RCC 7860 (cell line): ENCODE results near the gene CREB1.

Experiments
- DNase-seq: peaks from one replicate; pipeline ENCODE4 v3.0.0-alpha.2; 2015; ENCODE audit warnings: low spot score
- FAIRE-seq: peaks from 2 replicates; lab custom pipeline; 2012; peaks lifted over from hg19 to GRCh38; lab: Jason Lieb, UNC

The CREB1 gene

DNA sequence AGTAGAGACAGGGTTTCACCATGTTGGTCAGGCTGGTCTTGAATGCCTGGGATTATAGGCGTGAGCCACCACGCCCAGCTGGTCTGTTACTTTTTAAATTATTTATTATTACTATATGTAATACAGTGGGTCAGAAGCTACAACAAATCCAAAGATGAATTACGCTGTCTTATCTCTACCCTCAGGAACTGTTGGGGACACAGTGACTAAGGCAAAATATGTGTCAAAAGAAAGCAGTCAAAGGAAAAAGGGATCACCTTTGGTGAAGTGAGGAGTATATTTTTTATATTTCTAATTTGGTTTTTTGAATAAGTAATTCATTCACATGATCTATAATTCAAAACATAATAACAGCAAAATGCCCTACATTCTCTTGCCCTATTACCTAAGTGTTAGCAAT is 4.7 kb downstream of the CREB1 start:
- DNase-seq = no peak
- no peak for FAIRE-seq

DNA sequence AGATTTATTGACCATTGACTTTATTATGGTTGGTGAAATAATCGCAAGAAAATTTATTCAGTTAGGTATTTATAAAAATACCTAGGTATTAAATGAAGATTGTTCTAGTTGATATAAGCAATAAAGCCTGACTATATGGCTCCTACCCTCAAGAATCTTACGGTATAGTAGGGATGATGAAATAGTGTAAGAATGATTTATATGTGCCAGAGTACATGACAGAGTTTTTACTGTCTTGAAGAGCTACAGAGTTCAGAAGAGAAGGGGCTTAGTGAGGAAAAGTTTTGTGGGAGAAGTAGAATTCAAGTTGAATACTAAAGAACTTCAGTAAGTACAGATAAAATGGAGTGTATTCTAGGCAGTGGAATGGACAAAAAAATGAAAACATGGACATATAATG is 9.7 kb downstream of the CREB1 start:
- DNase-seq (no peak), FAIRE-seq (no peak)

DNA sequence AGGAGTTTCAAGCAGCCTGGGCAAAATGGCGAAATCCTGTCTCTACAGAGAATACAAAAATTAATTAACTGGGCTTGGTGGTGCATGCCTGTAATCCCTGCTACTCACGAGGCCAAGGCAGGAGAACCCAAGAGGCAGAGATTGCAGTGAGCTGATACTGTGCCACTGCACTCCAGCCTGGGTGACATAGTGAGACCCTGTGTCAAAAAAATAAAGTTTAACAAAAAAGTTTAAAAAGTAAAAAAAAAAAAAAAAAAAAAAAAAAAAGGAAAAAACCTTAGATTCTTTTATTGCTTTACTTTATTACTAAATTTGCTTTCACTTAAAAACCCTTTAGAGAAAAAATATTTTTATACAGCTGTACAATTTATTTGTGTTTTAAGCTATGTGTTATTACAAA is 10.7 kb downstream of the CREB1 start:
- DNase-seq = no peak
- FAIRE-seq = peak; percentile 36

DNA sequence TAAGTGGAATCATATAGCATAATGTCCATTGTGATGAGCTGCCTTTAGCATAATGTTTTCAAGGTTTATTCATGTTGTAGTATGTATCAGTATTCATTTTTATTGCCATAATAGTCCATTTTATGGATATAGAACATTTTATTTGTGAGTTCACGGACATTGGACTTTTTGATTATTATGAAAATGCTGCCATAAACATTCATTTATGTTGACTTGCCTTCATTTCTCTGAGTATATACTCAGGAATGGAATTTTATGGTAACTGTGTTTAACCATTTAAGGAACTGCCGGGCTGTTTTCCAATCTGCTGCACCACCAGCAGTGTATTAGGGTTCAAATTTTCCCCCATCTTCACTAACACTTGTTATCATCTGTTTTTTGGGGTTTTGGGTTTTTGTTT is 12.2 kb downstream of the CREB1 start:
- DNase-seq (no peak), FAIRE-seq (no peak)

DNA sequence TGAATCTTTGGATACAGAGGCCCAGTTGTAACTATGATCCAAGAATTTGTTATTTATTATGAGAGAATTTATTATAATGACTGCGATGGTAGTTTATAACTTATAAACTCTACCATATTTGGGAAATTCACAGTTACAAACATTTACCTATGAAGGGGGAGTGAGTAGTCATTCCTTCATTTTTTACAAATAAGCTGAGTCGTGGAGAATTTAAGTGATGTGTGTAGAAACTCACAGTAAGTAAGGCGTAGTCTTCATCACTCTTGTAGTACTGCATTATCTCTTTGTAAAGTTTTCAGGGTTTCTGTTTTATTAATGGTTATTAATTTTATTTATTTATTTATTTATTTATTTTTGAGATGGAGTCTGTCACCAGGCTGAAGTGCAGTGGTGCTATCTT is 13.5 kb downstream of the CREB1 start:
- DNase-seq (no peak), FAIRE-seq (no peak)

DNA sequence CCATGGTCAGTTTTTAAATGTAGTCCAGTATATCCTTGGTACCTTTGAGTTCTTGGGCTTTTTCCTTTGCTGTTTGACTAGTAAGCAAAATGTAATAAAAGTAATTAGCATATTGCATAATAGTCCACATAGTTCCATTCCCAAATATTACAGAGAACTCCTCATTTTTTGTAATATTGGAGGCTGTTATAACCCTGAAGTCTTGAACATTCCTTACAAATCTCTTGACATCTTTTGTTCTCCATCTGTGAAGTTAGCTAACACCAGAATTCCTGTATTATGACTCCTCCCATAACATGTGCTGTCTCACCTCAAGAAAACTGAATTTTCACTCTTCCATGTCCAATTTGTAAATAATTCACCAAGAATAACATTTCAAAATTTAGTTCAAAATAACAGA is 17.1 kb downstream of the CREB1 start:
- FAIRE-seq (peak; percentile 77), DNase-seq (no peak)

DNA sequence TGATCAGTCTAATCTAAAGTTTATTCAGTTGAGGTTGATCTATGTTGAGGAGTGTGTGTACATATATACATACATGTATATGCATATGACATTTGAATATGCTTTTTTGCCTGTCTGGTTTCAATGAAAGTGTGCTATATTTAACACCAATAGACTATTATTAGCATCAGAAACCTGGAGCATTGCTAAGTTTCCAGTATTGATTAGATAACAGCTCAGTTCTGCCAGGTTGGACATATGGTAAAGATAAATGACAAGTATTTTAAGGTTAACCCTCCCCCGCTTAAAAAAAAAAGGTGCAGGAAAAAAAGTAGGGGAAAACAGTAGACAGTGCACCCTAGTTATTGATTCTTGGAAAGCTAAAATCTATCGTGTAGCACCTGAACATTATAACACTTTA is 19.4 kb downstream of the CREB1 start:
- DNase-seq (no peak), FAIRE-seq (no peak)

DNA sequence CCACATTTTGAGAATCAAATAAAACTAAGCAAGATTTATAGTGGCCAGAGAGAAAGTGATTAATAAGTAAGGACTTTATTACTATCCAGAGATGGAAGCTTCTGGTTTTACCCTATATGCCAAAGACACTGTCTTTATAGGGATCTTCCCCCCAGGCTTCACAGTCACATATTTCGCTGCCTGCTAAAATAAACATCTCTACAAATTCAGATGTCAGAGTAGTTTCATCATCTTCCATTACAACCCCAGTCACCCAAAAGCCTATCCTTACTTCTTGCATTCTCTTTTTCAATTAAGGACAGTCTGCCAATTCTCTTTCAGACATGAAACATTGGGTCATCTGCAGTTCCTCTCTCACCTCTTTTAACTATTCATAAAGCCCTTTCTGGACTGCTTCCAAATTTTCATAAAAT is 28.3 kb downstream of the CREB1 start:
- FAIRE-seq = no peak
- DNase-seq = no peak

DNA sequence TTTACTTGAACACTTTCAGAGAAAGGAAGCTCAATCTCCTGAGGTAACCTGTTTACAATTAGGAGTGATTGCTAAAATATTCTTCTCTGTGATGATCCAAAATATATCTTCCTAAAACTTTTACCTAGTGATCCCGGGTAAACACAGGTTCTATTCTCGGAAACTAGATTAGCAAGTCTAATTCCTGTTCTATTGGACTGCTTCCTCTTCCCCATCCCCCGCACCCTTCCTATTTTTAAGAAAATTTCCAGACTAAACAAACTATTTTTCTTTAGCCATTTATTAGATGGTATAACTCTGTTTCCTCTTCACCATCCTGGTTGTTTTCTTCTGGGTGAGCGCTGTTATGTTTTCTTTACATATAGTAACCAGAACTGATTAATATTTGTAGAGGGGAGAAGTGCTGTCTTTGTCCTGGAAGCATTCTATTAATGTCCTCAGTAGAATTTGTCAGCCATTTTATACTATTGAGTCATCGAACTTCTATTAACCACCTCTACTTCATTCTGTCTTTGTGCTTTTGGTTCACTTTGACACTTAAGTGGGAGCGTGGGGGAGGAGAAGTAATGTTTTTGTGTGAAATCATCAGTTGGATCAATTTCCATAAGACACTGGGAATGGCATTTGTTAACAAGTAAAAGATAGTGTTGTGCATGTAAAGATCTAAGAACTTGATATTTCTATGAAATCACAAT is 31.8 kb downstream of the CREB1 start:
- FAIRE-seq = no peak
- no peak for DNase-seq

DNA sequence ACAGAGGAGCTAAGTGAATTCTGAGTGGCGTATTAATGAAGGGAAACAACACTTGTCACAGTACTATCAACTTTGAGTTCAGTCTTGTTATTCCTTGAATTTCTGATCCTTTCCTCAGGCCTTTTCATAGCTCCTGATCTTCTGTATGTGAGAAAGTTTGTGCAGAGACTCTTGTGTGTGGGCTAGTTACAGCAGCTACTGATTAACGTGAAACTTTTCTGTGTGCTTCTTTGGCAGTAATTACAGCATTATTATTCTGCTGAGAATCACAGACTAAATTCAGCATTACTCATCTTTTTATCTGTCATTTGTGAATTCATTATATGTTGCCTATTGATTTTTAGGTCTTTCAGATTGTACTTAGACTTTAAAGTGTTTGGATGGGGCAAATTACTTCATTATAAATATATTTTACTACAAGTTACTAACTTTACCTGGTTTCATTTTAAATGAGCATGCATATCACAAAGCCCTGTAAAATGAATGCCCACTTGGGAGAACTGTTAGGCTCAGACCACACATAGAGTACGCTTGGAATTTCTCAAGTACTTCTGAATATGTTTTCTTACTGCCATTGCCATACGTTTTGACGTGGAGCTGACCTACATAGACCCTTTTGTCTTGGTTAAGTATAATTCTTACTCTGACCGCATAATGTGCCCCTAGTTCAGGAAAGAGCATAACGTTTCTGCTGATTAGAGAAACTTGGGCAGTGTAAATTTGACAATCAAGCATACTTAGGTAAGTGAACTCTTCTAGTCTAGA is 36.2 kb downstream of the CREB1 start:
- DNase-seq = no peak
- FAIRE-seq = no peak

DNA sequence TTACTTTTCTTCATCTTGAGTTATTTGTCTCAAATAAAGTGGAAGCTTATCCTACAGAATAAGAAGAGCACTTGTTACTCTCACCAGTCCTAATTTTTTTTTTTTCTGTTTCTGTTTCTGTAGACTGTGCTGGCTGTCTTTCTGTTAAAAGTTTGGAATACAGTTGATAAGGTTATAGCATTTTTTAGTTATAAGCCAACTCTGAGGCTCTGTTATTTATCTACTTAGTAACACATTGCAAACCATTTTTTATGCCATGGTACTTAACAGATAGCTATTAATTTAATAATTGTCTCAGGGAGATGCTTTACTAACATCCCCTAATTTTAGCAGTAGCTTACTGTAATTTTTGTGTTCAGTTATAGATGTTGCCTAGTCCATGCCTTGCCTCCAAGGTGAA is 37.9 kb downstream of the CREB1 start:
- DNase-seq (no peak), FAIRE-seq (no peak)

DNA sequence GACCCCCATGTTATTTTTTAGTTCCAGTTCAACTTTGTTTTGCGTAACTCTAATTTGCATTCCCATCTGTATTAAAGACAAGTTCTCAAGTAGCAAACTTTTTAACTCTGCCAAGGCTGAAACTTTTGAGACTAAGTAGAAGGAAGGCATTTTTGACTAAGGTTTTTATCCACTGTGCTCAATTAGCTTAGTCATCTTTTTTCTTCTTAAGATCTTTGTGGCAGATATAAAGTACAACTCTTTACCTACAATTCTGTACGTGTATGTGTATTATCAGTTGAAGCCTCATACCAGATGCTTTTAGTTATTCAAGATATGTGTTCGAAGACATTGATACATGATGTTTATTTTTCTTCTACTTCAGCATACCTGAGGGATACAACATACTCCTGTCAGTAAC is 41.6 kb downstream of the CREB1 start:
- no peak for FAIRE-seq

DNA sequence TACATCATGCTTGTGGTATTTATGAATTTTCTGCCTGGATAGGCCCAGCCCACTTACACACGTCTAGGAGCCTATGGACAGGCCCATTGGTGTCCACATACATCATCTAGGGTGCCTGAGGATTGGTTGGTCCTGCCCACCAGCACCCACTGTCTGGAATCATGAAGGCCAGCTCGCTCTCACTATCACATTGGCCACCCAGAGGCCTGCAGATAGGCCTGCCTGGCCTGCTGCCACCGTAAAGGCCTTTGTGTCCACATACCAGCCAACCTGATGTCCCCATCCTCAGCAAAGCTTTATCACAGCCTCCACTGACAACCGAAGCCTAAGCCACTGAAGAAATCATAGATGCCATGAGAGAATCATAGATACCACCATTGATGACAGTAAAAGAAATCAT is 55.2 kb downstream of the CREB1 start:
- no peak for FAIRE-seq
- no peak for DNase-seq

More for the DNA sequence above, 41.6 kb downstream of the CREB1 start:
- DNase-seq = no peak

DNA sequence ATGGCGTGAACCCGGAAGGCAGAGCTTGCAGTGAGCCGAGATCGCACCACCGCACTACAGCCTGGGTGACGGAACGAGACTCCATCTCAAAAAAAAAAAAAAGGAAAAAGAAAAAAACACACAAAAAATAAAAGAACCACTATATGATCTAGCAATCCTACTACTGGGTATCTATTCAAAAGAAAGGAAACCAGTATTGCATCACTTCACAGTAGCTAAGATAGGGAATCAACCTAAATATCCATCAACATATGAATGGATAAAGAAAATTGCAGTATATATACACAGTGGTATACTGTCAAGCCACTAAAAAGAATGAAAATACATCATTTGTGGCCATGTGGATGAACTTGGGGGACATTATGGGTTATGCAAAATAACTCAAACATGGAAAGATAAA is 57.5 kb downstream of the CREB1 start:
- no peak for FAIRE-seq
- no peak for DNase-seq

DNA sequence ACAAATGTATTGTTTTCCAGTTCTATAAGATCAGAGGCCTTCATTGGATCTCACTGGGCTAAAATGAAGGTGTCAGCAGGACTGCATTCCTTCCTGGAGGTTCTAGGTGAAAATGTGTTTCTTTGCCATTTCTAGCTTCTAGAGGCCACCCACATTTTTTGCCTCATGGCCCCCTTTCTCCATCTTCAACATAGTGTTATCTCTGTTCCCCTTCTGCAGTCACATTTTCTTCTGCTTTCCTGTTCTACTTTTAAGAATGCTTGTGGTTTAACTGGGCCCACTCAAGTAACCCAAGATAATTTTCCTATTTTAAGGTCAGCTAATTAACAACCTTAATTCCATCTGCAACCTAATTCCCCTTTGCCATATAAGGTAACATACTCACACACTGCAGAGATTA is 59.4 kb downstream of the CREB1 start:
- FAIRE-seq (no peak), DNase-seq (no peak)

DNA sequence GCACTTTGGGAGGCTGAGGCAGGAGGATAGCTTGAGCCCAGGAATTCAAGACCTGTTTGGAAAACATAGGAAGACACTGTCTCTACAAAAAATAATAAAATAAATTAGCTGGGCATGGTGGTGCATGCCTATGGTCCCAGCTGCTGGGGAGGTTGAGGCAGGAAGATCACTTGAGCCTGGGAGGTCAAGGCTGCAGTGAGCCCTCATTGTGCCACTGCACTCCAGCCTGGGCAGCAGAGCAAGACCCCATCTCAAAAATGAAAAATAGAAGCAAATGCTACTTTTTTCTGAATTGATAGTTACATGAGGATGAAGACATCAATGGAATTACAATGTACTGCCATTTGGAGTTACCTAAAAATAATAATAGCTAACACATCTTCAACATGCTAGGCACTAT is 63.5 kb downstream of the CREB1 start:
- FAIRE-seq (no peak), DNase-seq (no peak)

DNA sequence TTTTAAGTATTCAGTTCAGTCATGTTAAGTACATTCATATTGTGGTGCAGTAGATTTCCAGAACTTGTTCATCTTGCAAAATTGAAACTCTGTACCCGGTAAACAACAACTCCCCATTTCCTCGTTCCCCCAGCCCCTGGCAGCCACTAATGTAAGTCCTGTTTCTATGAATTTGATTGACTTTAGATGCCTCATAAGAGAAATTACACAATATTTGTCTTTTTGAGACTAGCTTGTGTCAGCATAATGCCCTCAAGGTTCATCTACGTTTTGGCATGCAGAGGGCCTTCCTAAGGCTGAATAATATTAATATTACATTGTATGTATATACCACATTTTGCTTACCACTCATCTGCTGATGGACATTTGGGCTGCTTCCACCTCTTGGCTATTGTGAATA is 64.5 kb downstream of the CREB1 start:
- DNase-seq = no peak

DNA sequence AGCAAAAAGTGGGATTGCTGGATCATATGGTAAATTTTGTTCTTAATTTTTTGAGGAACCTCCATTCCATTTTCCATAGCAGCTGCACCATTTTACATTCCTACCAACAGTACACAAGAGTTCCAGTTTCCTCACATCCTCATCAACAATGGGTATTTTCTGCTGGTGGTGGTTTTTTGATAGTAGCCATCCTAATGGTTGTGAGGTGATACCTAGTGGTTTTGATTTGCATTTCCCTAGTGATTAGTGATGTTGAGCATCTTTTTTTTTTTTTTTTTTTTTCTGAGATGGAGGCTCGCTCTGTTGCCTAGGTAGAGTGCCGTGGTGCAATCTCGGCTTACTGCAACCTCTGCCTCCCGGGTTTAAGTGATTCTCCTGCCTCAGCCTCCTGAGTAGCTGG is 65.0 kb downstream of the CREB1 start:
- DNase-seq (no peak), FAIRE-seq (no peak)

More for the DNA sequence above, 64.5 kb downstream of the CREB1 start:
- FAIRE-seq = no peak

DNA sequence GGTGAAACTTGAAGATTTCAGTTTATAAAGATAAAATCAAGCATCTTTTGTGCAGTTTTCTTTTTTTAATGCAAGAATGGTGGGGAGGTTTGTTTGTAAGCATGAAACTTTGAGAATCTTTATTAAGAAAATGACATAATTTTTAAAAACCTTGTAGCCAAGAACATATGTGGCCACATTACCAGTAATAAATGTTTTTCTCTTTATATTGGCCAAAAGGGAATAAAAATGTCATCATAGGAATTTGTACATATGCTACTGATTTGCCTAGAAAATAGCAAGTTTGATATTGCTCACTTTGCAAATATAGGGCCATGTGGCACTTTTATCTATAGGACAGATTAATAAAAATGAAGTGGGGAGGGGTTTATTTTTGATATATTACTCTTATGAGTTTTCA is 69.9 kb downstream of the CREB1 start:
- DNase-seq (no peak), FAIRE-seq (no peak)

DNA sequence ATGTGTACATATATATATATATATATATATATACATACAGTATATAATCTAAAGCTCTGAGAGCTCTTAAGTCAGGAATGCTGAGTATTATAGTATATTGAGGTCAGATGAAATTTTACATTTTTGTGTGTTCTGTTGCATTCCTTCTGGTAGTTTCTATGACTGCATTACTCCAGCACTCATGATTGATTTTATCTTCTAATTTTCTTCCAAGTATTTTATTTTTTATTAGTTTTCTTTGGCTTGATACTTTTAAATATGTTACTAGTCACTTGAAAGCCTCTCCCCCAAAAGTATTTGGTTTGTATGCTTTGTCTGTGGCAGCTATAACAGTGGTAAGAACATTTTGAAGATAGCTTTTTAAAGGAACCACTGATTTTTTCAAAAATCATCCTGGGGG is 70.5 kb downstream of the CREB1 start:
- no peak for DNase-seq
- no peak for FAIRE-seq

DNA sequence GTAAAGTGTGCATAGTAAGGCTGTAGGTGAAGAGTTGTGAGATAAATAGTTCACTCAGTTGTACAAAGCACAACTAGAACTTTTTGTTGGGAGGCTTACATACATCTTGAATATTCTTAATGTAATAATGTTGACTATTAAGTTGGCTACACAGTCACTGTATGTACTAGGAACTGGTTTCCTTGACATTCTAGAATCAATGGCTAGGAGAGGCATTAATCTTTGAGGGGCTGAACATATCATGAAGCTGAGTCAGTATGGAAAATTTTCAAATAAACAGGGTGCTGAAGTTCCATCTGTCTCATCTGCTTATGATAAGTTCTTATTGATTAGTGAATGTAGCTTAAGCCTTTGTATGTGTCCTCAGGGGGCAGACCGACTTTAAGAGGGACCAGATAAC is 72.0 kb downstream of the CREB1 start:
- no peak for DNase-seq
- no peak for FAIRE-seq

DNA sequence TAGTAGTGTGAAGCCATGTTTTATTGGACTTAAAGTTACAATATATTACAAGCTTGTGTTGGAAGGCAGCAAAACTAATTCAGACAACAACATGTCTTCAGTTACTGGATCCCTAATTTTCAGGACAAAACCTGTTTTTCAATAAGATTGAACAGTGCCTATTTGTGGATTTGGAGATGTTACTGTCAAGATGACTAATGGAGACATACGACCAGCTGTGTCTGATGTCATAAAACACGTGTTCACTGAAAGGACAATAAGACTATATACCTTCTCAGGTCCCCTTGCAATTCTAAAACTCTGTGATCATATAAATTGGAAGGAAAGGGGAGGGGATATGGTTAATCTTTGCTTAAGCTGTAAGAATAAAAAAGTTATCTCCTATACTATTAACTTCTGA is 73.7 kb downstream of the CREB1 start:
- FAIRE-seq (no peak), DNase-seq (no peak)

DNA sequence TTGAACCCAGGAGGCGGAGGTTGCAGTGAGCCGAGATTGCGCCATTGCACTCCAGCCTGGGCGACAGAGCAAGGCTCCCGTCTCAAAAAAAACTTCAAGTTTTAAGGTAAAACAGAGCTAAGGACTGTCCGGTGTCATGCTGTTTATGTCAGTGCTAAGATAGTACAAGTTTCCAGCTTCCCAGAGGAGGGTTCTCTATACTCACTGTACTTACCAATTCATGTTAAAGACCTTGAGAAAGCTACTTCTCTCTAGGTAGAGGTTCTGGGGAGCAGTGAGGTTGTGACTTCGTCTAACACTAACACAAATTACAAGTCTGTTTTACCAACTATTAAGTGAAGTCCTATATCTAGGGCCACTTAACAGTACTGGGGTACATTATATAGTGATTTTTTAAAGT is 76.6 kb downstream of the CREB1 start:
- DNase-seq (no peak), FAIRE-seq (no peak)
